PC-3 (cell line): Measurements from ENCODE around the gene GPR12. TPM values are rescaled to one million over a fixed set of nuclear protein-coding genes. Genes with fewer than 3 reads are reported as not detected.

ENCODE experiments used
- ATAC-seq: fragments of 200-7000 bp; cut with Tn5 transposase; 2 replicates; pipeline ENCODE4 v1.9.1; 2020; ENCODE audit warnings: mild to moderate bottlenecking, moderate library complexity
- Bru-seq: library from RNA; stranded (reverse); fragments of 400-500 nt; gene quantifications from one replicate; lab custom pipeline; 2021; lab: Mats Ljungman, UMichigan
- BruChase-seq, 2 experiments: library from RNA; stranded (reverse); fragments of 400-500 nt; gene quantifications; one replicate each; lab custom pipeline; 2021; lab: Mats Ljungman, UMichigan
- BruUV-seq: library from RNA; stranded (reverse); fragments of 400-500 nt; replicated peaks from 2 replicates; lab custom pipeline; 2021; lab: Mats Ljungman, UMichigan
- CTCF ChIA-PET: fragments of 300-600 bp; sonication (Branson Sonifier 250); formaldehyde crosslinking; loops from one replicate; lab custom pipeline; 2022; ENCODE audit warnings: antibody characterized with exemption; lab: Charles Lee
- POLR2A ChIA-PET: fragments of 300-600 bp; sonication (Branson Sonifier 250); formaldehyde crosslinking; loops from one replicate; lab custom pipeline; 2022; ENCODE audit warnings: antibody characterized with exemption; ENCODE audit not compliant: unreplicated experiment; lab: Charles Lee
- DNase-seq: peaks from one replicate; pipeline ENCODE4 v3.0.0-alpha.2; 2015
- H2AFZ ChIP-seq: fragments of 300-600 bp; sonication (generic); 2 replicates; pipeline ENCODE4 v1.6.0; 2016; ENCODE audit warnings: antibody characterized with exemption, low read length
- H3F3A ChIP-seq: fragments of 300-600 bp; sonication (generic); one replicate; pipeline ENCODE4 v1.6.0; 2017; ENCODE audit warnings: antibody characterized with exemption, low read length, control low read depth, mild to moderate bottlenecking; ENCODE audit not compliant: unreplicated experiment
- H3K27ac ChIP-seq: fragments of 300-600 bp; sonication (generic); 2 replicates; pipeline ENCODE4 v1.5.1; 2016; ENCODE audit warnings: mild to moderate bottlenecking, low read length
- H3K27me3 ChIP-seq: fragments of 300-600 bp; sonication (generic); 2 replicates; pipeline ENCODE4 v1.6.1; 2016; ENCODE audit warnings: low read length, mixed read lengths
- H3K36me3 ChIP-seq: fragments of 300-600 bp; sonication (generic); 2 replicates; pipeline ENCODE4 v1.6.1; 2016; ENCODE audit warnings: low read depth, mixed run types, low read length, mixed read lengths
- H3K4me1 ChIP-seq: fragments of 300-600 bp; sonication (generic); 2 replicates; pipeline ENCODE4 v1.5.1; 2016; ENCODE audit warnings: low read length; ENCODE audit not compliant: insufficient read depth
- H3K4me2 ChIP-seq: fragments of 300-600 bp; sonication (generic); 2 replicates; pipeline ENCODE4 v1.6.0; 2016; ENCODE audit warnings: low read length
- H3K4me3 ChIP-seq: fragments of 300-600 bp; sonication (generic); 2 replicates; pipeline ENCODE4 v1.5.1; 2016; ENCODE audit warnings: mild to moderate bottlenecking, low read length, mixed read lengths
- H3K79me2 ChIP-seq: fragments of 300-600 bp; sonication (generic); 2 replicates; pipeline ENCODE4 v1.6.1; 2017; ENCODE audit warnings: low read length, mixed read lengths
- H3K9ac ChIP-seq: fragments of 300-600 bp; sonication (generic); 2 replicates; pipeline ENCODE4 v1.6.0; 2016; ENCODE audit warnings: mild to moderate bottlenecking, low read length
- H3K9me2 ChIP-seq: fragments of 300-600 bp; sonication (generic); replicated peaks from 2 replicates; pipeline ENCODE4 v1.6.1; 2016; ENCODE audit warnings: mixed run types, low read length, mixed read lengths
- H3K9me3 ChIP-seq: fragments of 300-600 bp; sonication (generic); 2 replicates; pipeline ENCODE4 v1.6.1; 2016; ENCODE audit warnings: low read length, mixed read lengths
- H4K20me1 ChIP-seq: fragments of 300-600 bp; sonication (generic); 2 replicates; pipeline ENCODE4 v1.6.1; 2016; ENCODE audit warnings: low read length, mixed read lengths
- CTCF ChIP-seq: fragments of 300-600 bp; sonication (generic); conservative IDR thresholded peaks from 2 replicates; pipeline ENCODE4 v1.5.1; 2017; ENCODE audit warnings: antibody characterized with exemption, low read depth, mild to moderate bottlenecking, low read length
- EZH2 ChIP-seq: fragments of 300-600 bp; sonication (generic); IDR thresholded peaks from one replicate; pipeline ENCODE4 v1.6.1; 2017; ENCODE audit warnings: antibody characterized with exemption, mild to moderate bottlenecking, low read length; ENCODE audit not compliant: unreplicated experiment
- EZH2phosphoT487 ChIP-seq: fragments of 300-600 bp; sonication (generic); IDR thresholded peaks from 2 replicates; pipeline ENCODE4 v1.6.1; 2018; ENCODE audit warnings: mild to moderate bottlenecking, antibody characterized with exemption, low read length, borderline replicate concordance
- intact Hi-C: fragments of 100-400 bp; cut with micrococcal nuclease; formaldehyde crosslinking; loops from 2 replicates; pipeline ENCODE4 v1.9.0; 2023
- long read RNA-seq: library from polyadenylated mRNA; unstranded; transcript quantifications from one replicate; pipeline ENCODE4 v2.0.0, GENCODE V29; 2021; ENCODE audit not compliant: unreplicated experiment
- total RNA-seq: library from RNA; depleted of rRNA; stranded (reverse); fragments of >200 nt; gene quantifications from 2 replicates; pipeline ENCODE4 v1.2.3, GENCODE V29; 2014; rRNA removed

Gene GPR12, protein sequence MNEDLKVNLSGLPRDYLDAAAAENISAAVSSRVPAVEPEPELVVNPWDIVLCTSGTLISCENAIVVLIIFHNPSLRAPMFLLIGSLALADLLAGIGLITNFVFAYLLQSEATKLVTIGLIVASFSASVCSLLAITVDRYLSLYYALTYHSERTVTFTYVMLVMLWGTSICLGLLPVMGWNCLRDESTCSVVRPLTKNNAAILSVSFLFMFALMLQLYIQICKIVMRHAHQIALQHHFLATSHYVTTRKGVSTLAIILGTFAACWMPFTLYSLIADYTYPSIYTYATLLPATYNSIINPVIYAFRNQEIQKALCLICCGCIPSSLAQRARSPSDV
- not detected in 2 replicates for total RNA-seq
- Bru-seq, nascent RNA: not detected
- not detected for BruChase-seq, experiment 1, labeled RNA remaining after a 6-hour chase
- BruChase-seq, experiment 2, labeled RNA remaining after a 2-hour chase: not detected
- long read RNA-seq: 0 reads

DNA sequence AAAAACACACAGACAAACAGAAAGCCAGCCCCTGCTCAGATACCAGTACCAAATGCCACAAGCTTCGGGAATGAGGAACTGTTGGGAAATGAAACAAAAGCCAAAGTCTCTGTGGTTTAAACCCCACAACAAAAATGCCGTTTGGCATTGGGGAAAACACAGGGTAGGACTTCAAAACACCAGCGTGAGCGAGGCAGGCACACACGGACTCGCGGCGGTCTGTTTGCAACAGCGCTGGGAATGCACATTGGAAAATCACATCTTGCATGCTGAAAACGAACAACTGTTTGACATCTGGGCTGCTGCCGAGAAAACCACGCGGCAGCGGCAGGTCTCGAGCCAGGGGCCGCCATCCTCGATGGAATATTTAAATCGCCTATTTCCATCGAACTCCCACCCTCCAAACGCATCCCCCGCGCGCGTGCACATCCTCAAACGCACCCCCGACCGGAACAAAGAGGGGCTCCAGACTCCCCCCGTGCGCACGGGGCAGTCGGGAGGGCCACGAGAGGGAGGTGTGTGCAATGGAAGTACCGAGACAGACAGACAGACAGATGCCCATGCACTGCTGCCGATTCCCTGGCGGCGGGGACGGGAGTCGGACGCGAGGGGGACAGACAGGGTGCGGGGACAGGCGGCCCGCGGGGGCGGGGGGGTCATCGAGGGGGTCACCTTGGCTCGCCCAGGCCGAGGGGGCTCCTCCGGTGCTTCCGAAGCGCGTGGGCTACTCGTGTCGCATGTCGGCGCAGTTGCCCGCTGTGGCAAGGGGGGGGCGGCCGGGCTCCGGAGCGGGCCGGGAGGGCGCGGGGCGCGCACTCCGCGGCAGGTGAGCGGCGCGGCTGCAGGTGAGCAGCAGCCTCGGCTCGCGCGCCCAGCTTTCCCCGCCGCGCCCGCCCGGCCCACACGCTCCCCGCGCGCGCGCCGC lies at the start of gene GPR12:
GPR12 (minus strand) TSS at position 880 of the 925 bp plus-strand sequence. CDS start 959 bp downstream, outside the sequence.
- Histone ChIP-seq H3K36me3 (no peaks in the 10 kb centered on the region), H3K4me1 (no peaks in the 10 kb centered on the region), H3K4me2 (no peak within 1 kb of the TSS), H3K79me2 (no peaks in the 10 kb centered on the region), H3K27me3 (peaks cover 94% of the 10 kb centered on the region), H4K20me1 (no peaks in the 10 kb centered on the region), H3K9ac (no peak within 1 kb of the TSS), H3K9me2 (no peaks in the 10 kb centered on the region), H3K27ac (no peak within 1 kb of the TSS), H2AFZ (no peak within 1 kb of the TSS), H3F3A (no peaks in the 10 kb centered on the region), H3K9me3 (no peaks in the 10 kb centered on the region), H3K4me3 (no peak within 1 kb of the TSS)
- ChIA-PET POLR2A (no interaction called here), CTCF (no interaction called here)
- TF ChIP-seq CTCF: no peak
- TF ChIP-seq EZH2phosphoT487: no peak
- TF ChIP-seq EZH2: peak; percentile 90
- intact Hi-C loops: no loop called here
- no peak for DNase-seq
- BruUV-seq: no TSS peak
- no peak; the same call in 1 of the 2 replicates for ATAC-seq

GRCh38 chr13:26810095-26810494 lies 49.5 kb upstream of the GPR12 start:
- Histone ChIP-seq H3K4me1 (no peaks in the 10 kb centered on the region), H3K9me3 (no peaks in the 10 kb centered on the region), H3K4me3 (no peak overlapping the region), H2AFZ (no peak overlapping the region), H3K27ac (no peak overlapping the region), H3K4me2 (no peak overlapping the region), H3K36me3 (no peaks in the 10 kb centered on the region), H3K9ac (no peak overlapping the region), H3F3A (no peaks in the 10 kb centered on the region), H4K20me1 (no peaks in the 10 kb centered on the region), H3K79me2 (no peaks in the 10 kb centered on the region), H3K9me2 (no peaks in the 10 kb centered on the region), H3K27me3 (peaks cover 61% of the 10 kb centered on the region)
- ChIA-PET CTCF (no interaction called here), POLR2A (no interaction called here)
- BruUV-seq: no TSS peak
- no peak for TF ChIP-seq EZH2
- no peak for TF ChIP-seq EZH2phosphoT487
- no peak for TF ChIP-seq CTCF
- ATAC-seq: no peak
- intact Hi-C loops: no loop called here
- DNase-seq: no peak
